ENCODE results near the gene INPPL1.

Gene INPPL1

DNA sequence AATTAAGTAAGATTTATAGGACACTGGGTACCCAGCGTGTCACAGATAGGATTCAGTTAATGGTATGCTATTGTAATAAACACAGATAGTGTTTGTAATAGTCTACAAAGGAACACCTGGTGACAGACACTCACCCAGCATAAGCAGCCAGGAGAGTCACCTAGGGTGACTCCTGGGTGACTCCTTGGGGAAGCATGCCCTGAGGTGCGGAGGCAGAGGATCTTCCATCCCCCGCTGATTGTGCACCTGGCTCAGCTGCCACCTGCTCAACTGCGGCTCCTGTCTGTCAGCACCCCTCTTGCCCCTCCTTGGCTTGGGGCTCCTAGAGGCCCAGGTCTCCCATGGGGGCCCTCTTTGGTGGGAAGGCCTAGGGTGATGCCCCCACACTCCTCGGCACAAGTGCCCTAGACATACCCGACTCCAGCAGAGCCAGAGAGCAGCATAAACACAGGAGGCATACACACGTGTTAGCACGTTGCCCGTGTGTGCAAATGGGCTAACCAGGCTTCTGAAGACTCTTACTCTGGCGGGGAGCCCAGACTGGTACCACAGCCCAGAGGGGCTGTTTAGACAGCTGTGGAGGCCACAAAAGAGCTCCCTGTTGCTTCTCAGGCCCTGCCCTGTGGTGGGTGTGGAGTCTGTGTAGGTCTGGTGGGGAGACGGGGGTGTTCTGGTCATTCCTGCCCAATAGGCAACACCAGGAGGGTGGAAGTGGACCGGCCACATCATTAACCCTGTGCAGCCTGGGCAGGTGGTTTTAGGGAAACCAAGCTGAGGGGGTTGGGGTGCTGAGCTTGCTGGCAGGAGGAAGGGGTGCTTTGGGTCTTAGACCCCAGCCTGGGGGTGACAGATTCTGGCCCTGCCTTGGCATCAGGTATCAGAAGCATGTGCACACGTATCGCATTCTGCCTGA is 3.0 kb downstream of the INPPL1 start:
- peaks cover 5% of the 10 kb centered on the region for H3K4me1 ChIP-seq (ENCODE audit: control insufficient read depth, insufficient read depth, low read length)
- H3K36me3 ChIP-seq (ENCODE audit: control insufficient read depth, insufficient read depth, low read length), result peaks cover 34% of the 10 kb centered on the region
- no peaks in the 10 kb centered on the region for H3K9me3 ChIP-seq (ENCODE audit: control insufficient read depth, insufficient read depth, low read length)
- WGBS (ENCODE audit: insufficient coverage, insufficient read length), result no CpG with 5 or more reads among the region's 14 CpGs
- H3K27me3 ChIP-seq (ENCODE audit: control insufficient read depth, insufficient read depth, low read length), result no peaks in the 10 kb centered on the region
- no peak overlapping the region for H3K4me3 ChIP-seq (ENCODE audit: low read length)
- no peak for DNase-seq (ENCODE audit: low read depth, low spot score)
- H3K27ac ChIP-seq (ENCODE audit: low read length), result no peak overlapping the region

DNA sequence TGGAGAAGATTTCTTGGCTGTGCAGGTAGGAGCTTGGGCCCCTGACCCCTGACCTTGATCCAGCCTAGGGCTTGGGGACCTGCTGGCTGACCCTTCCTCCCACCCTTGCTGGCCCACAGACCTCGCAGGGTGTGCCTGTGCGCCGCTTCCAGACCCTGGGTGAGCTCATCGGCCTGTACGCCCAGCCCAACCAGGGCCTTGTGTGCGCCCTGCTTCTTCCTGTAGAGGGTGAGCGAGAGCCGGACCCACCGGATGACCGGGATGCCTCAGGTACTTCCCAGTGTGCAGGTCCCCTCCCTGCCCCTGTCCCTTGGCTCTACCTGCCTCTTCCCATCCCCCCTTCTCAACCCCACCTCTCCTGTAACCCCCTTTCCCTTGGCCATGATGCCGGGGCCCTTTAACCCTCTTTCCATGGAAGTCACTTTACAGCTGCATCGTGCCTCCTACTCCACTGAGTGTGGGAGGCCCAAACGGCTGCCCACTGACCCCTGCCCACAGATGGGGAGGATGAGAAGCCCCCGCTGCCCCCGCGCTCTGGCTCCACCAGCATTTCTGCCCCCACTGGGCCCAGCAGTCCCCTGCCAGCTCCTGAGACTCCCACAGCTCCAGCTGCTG is 3.8 kb downstream of the INPPL1 start:
- no peak for DNase-seq (ENCODE audit: low read depth, low spot score)
- H3K36me3 ChIP-seq (ENCODE audit: control insufficient read depth, insufficient read depth, low read length), result peaks cover 42% of the 10 kb centered on the region
- no CpG with 5 or more reads among the region's 16 CpGs for WGBS (ENCODE audit: insufficient coverage, insufficient read length)
- H3K4me1 ChIP-seq (ENCODE audit: control insufficient read depth, insufficient read depth, low read length), result peaks cover 3% of the 10 kb centered on the region
- H3K9me3 ChIP-seq (ENCODE audit: control insufficient read depth, insufficient read depth, low read length), result no peaks in the 10 kb centered on the region
- no peak overlapping the region for H3K27ac ChIP-seq (ENCODE audit: low read length)
- no peak overlapping the region for H3K4me3 ChIP-seq (ENCODE audit: low read length)
- no peaks in the 10 kb centered on the region for H3K27me3 ChIP-seq (ENCODE audit: control insufficient read depth, insufficient read depth, low read length)

DNA sequence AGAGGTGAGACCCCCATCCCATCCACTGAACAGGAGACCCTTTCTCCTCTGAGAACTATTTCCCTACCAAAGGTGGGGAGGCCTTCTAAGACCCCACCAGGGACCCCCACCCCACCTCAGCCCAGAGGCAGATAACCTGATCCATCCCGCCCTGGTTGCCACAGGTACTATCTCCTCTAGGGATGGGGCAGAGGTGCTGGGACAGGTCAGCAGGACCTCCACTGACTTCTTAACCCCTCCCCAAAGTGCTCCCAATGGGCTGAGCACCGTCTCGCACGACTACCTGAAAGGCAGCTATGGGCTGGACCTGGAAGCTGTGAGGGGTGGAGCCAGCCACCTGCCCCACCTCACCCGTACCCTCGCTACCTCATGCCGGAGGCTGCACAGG is 4.3 kb downstream of the INPPL1 start:
- Histone ChIP-seq H3K9me3 (ENCODE audit: control insufficient read depth, insufficient read depth, low read length) (no peaks in the 10 kb centered on the region), H3K27ac (ENCODE audit: low read length) (no peak overlapping the region), H3K36me3 (ENCODE audit: control insufficient read depth, insufficient read depth, low read length) (peaks cover 47% of the 10 kb centered on the region), H3K4me1 (ENCODE audit: control insufficient read depth, insufficient read depth, low read length) (peaks cover 4% of the 10 kb centered on the region), H3K27me3 (ENCODE audit: control insufficient read depth, insufficient read depth, low read length) (no peaks in the 10 kb centered on the region), H3K4me3 (ENCODE audit: low read length) (no peak overlapping the region)
- DNase-seq (ENCODE audit: low read depth, low spot score), result no peak
- no CpG with 5 or more reads among the region's 7 CpGs for WGBS (ENCODE audit: insufficient coverage, insufficient read length)

DNA sequence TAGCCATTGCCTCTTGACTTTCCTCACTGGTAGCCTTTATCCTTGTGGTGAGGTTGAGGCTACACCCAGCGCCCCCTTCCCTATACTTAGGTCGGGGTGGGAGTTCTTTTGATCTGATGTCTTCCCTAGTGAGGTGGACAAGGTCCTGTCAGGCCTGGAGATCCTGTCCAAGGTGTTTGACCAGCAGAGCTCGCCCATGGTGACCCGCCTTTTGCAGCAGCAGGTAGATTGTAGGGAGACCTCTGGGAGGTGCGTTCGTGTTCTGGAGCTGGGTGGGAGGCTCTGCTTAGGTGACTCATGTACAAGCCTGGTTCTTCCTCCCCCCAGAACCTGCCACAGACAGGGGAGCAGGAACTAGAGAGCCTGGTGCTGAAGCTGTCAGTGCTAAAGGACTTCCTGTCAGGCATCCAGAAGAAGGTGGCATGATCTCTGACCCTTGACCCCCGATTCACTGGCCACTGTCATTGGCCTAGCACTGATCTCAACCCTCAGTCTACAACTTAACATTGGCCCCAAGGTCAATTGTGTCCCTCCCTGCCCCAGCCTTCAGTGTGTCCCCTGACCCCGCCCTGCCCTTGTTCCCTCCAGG is 4.9 kb downstream of the INPPL1 start:
- WGBS (ENCODE audit: insufficient coverage, insufficient read length), result no CpG with 5 or more reads among the region's 8 CpGs
- Histone ChIP-seq H3K27me3 (ENCODE audit: control insufficient read depth, insufficient read depth, low read length) (no peaks in the 10 kb centered on the region), H3K4me3 (ENCODE audit: low read length) (no peak overlapping the region), H3K36me3 (ENCODE audit: control insufficient read depth, insufficient read depth, low read length) (peaks cover 50% of the 10 kb centered on the region), H3K4me1 (ENCODE audit: control insufficient read depth, insufficient read depth, low read length) (peaks cover 4% of the 10 kb centered on the region), H3K9me3 (ENCODE audit: control insufficient read depth, insufficient read depth, low read length) (no peaks in the 10 kb centered on the region), H3K27ac (ENCODE audit: low read length) (no peak overlapping the region)
- no peak for DNase-seq (ENCODE audit: low read depth, low spot score)

DNA sequence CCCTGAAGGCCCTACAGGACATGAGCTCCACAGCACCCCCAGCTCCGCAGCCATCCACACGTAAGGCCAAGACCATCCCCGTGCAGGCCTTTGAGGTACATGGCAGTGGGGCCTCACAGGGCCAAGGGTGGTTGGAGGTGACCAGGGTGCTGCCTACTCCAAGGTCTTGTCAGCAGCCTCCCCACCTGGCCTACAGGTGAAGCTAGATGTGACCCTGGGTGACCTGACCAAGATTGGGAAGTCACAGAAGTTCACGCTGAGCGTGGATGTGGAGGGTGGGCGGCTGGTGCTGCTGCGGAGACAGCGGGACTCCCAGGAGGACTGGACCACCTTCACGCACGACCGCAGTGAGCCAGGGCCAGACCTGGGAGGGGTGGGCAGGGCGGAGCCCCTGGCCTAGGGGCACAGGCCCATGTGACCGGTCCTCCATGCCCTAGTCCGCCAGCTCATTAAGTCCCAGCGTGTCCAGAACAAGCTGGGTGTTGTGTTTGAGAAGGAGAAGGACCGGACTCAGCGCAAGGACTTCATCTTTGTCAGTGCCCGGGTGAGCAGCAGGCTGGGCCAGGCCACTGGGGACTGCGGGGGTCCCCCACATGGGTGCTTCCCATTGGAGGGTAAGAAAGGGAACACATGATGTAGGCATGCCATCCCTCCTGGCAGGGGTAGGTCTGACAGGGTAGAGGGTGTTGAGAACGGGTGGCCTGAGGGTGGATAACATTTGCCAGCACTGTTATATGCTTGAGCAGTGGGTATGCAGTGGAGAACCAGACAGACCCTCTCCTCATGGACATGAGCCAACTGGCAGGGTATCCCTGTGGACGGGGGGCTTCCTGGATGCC is 5.6 kb downstream of the INPPL1 start:
- H3K27me3 ChIP-seq (ENCODE audit: control insufficient read depth, insufficient read depth, low read length), result no peaks in the 10 kb centered on the region
- peaks cover 4% of the 10 kb centered on the region for H3K4me1 ChIP-seq (ENCODE audit: control insufficient read depth, insufficient read depth, low read length)
- WGBS (ENCODE audit: insufficient coverage, insufficient read length), result no CpG with 5 or more reads among the region's 21 CpGs
- H3K36me3 ChIP-seq (ENCODE audit: control insufficient read depth, insufficient read depth, low read length), result peaks cover 55% of the 10 kb centered on the region
- H3K9me3 ChIP-seq (ENCODE audit: control insufficient read depth, insufficient read depth, low read length), result no peaks in the 10 kb centered on the region
- H3K27ac ChIP-seq (ENCODE audit: low read length), result no peak overlapping the region
- no peak for DNase-seq (ENCODE audit: low read depth, low spot score)
- H3K4me3 ChIP-seq (ENCODE audit: low read length), result no peak overlapping the region

DNA sequence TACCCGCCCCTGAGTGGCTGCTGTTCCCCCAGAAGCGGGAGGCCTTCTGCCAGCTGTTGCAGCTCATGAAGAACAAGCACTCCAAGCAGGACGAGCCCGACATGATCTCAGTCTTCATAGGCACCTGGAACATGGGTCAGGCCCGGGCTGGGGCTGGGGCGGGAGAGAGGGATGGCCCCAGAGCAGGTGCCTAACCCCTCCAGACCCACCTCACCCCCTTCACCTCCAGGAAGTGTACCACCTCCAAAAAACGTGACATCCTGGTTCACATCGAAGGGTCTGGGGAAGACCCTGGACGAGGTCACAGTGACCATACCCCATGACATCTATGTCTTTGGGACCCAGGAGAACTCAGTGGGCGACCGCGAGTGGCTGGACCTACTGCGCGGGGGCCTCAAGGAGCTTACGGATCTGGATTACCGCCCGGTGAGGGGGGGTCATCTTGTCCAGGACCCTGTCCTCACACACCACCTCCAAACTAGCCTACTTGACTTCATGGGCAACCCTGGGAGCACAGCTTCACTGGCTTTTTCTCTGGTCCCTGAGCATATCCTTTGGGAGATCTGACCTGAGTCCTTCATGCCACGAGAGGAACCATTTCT is 6.3 kb downstream of the INPPL1 start:
- peaks cover 61% of the 10 kb centered on the region for H3K36me3 ChIP-seq (ENCODE audit: control insufficient read depth, insufficient read depth, low read length)
- H3K9me3 ChIP-seq (ENCODE audit: control insufficient read depth, insufficient read depth, low read length), result no peaks in the 10 kb centered on the region
- WGBS (ENCODE audit: insufficient coverage, insufficient read length), result no CpG with 5 or more reads among the region's 18 CpGs
- H3K27ac ChIP-seq (ENCODE audit: low read length), result no peak overlapping the region
- H3K4me3 ChIP-seq (ENCODE audit: low read length), result no peak overlapping the region
- 0 out of 2 replicates have a peak, but pooled peaks cover 1% of the 10 kb centered on the region for H3K4me1 ChIP-seq (ENCODE audit: control insufficient read depth, insufficient read depth, low read length)
- no peaks in the 10 kb centered on the region for H3K27me3 ChIP-seq (ENCODE audit: control insufficient read depth, insufficient read depth, low read length)
- DNase-seq (ENCODE audit: low read depth, low spot score), result no peak

DNA sequence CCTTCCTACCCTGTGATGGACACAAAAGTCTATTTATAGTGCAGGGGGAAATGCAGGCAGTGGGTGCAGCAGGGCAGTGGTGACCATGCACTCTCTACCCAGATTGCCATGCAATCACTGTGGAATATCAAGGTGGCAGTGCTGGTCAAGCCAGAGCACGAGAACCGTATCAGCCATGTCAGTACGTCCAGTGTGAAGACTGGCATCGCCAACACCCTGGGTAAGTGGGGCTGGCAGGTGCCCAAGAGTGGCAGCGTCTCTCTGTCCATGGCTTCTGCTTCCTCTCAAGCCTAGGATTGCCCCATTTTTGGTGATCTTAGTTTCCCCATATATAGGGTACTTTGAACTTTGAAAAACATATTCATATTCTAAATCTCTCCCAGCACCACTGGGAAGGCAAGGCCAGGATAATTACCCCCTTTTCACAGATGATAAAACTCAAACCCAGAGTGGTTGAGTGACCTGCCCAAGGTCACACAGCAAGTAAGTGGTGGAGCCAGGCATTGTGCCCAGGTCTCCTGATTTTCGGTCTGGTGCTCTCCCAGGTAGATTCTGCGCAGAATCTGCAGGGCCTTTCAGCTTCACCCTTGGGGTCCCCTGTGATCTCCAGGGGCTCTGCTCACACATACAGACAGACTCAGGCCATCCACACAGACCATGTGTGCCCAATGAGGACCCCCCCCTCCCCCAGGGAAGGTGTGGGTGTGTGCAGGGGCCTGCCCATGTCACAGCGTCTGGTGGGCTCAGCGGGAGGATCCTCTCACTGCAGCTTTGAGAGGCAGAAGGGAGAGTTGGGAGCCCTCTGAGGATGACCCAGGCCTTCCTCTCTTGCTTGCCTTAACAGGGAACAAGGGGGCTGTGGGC is 7.1 kb downstream of the INPPL1 start:
- no peaks in the 10 kb centered on the region for H3K27me3 ChIP-seq (ENCODE audit: control insufficient read depth, insufficient read depth, low read length)
- no peaks in the 10 kb centered on the region for H3K9me3 ChIP-seq (ENCODE audit: control insufficient read depth, insufficient read depth, low read length)
- no CpG with 5 or more reads among the region's 9 CpGs for WGBS (ENCODE audit: insufficient coverage, insufficient read length)
- H3K36me3 ChIP-seq (ENCODE audit: control insufficient read depth, insufficient read depth, low read length), result peaks cover 61% of the 10 kb centered on the region
- H3K4me1 ChIP-seq (ENCODE audit: control insufficient read depth, insufficient read depth, low read length), result 0 out of 2 replicates have a peak, but pooled peaks cover 1% of the 10 kb centered on the region
- no peak overlapping the region for H3K4me3 ChIP-seq (ENCODE audit: low read length)
- no peak for DNase-seq (ENCODE audit: low read depth, low spot score)
- H3K27ac ChIP-seq (ENCODE audit: low read length), result no peak overlapping the region

DNA sequence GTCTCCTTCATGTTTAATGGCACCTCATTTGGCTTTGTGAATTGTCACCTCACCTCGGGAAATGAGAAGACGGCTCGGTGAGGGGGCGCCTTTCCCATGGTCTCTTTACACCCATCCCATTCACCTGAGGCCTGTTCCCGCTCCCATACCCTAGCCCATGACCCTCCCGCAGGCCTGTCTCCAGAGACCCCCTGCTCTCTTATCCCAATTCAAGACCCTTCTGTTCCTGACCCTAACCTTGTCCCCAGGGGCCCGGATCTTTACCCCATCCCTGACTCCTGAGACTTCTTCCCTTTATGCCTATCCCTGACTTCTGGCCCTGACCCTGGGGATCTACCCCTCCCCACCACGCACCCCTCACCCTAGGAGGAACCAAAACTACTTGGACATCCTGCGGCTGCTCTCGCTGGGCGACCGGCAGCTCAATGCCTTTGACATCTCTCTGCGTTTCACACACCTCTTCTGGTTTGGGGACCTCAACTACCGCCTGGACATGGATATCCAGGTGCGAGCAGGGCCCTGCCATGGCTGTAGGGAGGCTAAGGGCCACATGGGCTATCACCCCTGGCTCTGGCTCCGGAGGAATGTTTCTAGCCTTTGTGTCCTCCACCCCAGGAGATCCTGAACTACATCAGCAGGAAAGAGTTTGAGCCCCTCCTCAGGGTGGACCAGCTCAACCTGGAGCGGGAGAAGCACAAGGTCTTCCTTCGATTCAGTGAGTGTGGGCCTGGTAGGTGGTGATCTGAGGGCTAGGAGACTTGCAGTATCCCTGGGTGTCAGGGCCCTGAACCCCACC is 7.9 kb downstream of the INPPL1 start:
- DNase-seq (ENCODE audit: low read depth, low spot score), result no peak
- peaks cover 61% of the 10 kb centered on the region for H3K36me3 ChIP-seq (ENCODE audit: control insufficient read depth, insufficient read depth, low read length)
- no peak overlapping the region for H3K27ac ChIP-seq (ENCODE audit: low read length)
- no peak overlapping the region for H3K4me3 ChIP-seq (ENCODE audit: low read length)
- peaks cover 3% of the 10 kb centered on the region for H3K4me1 ChIP-seq (ENCODE audit: control insufficient read depth, insufficient read depth, low read length)
- no peaks in the 10 kb centered on the region for H3K9me3 ChIP-seq (ENCODE audit: control insufficient read depth, insufficient read depth, low read length)
- no peaks in the 10 kb centered on the region for H3K27me3 ChIP-seq (ENCODE audit: control insufficient read depth, insufficient read depth, low read length)
- WGBS (ENCODE audit: insufficient coverage, insufficient read length), result no CpG with 5 or more reads among the region's 18 CpGs

All from iPS DF 6.9 (cell line).